ENCODE measurements around the gene PPM1J. TPM values are rescaled to one million over a fixed set of nuclear protein-coding genes. Genes with fewer than 3 reads are reported as not detected.

The PPM1J gene
- total RNA-seq, 1 donor from 2014 or later, result 0.32 TPM

DNA sequence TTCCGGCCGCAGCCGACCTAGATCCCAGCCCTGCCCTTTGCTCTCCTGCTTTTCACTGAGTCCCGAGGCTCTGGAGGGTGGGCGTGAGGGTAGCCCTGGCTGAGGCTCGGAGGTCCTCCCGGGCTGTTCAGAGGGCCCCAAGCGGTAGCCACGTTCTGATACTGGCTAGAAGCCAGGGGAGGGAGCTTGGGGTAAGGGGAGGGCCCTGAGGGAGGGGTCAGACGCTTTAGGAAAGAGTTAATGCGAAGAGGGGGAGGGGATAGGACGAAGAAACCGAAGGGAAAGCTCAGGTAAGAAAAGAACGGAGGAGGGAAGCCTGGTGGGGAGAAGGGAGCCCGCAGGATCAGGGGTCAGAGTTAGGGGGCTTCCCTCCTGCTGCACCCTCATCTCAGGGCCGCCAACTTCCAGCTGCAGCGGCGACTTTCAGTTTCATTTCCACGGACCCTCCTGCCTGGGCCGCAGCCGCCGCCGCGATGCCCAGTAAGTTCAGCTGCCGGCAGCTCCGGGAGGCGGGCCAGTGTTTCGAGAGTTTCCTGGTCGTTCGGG lies 40.6 kb downstream of the PPM1J start, which contains the start of gene MOV10:
TSS of gene MOV10 (plus strand) at position 220 of the 546 bp plus-strand sequence. CDS start at position 474, 254 bp downstream.
- Histone ChIP-seq H3K9me3 (no peaks in the 10 kb centered on the region), H3K27ac (peak within 1 kb of the TSS; percentile 92), H3K36me3 (peaks cover 24% of the 10 kb centered on the region), H3K4me3 (peak within 1 kb of the TSS; percentile 94), H3K27me3 (no peaks in the 10 kb centered on the region), H3K4me1 (peaks cover 19% of the 10 kb centered on the region)
- DNase-seq (peak; percentile 91), ATAC-seq (peak; percentile 81)
- intact Hi-C loops (cut with DNase I), result no loop called here
- TF ChIP-seq, protein P1, sequence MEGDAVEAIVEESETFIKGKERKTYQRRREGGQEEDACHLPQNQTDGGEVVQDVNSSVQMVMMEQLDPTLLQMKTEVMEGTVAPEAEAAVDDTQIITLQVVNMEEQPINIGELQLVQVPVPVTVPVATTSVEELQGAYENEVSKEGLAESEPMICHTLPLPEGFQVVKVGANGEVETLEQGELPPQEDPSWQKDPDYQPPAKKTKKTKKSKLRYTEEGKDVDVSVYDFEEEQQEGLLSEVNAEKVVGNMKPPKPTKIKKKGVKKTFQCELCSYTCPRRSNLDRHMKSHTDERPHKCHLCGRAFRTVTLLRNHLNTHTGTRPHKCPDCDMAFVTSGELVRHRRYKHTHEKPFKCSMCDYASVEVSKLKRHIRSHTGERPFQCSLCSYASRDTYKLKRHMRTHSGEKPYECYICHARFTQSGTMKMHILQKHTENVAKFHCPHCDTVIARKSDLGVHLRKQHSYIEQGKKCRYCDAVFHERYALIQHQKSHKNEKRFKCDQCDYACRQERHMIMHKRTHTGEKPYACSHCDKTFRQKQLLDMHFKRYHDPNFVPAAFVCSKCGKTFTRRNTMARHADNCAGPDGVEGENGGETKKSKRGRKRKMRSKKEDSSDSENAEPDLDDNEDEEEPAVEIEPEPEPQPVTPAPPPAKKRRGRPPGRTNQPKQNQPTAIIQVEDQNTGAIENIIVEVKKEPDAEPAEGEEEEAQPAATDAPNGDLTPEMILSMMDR (IDR thresholded peaks at IDR 0.05), result no peak

DNA sequence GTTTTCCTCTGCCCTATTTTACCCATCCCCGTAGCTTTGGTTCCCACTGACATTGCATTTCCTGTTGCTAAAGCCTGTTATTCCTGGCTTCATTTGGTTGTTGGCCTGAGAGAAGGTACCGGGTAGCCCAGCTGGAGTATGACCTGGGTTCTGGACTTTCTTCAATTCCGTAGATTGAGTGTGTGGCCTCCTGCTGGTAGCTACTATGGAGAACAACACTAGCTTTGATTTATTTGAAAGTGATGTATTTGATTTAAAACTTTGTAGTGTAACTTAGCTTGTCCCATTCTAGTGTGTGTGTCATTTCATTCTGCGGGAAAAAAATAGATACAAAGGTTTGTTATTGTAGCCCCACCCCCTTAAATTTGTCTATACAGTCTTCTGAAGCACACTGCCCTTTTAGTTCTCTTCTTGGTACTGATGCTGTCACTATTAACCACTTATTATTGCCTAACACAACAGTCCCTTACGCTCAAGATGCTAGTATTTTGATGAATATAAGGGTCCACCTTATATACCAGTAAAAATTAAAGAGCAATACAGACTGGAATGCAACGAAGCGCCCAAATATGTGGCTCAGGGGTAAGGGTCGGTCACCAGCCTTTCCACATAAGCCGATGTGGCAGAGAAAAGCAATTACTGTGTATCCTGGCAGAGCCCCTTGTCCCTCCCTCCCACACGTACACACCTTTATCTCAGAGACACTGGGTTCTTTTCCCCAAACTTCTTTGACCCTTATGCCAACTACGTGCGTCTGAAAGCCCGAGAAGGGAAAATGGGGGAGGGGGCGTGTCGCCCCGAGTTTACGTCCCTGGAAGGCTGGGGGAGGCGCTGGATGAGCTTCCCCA lies 41.3 kb downstream of the PPM1J start:
- H3K27me3 ChIP-seq, result no peaks in the 10 kb centered on the region
- H3K27ac ChIP-seq, result peak overlapping the region; percentile 92
- ATAC-seq (peak; percentile 28), DNase-seq (no peak)
- H3K36me3 ChIP-seq, result peaks cover 31% of the 10 kb centered on the region
- peaks cover 19% of the 10 kb centered on the region for H3K4me1 ChIP-seq
- intact Hi-C loops (cut with DNase I), result no loop called here
- peak overlapping the region; percentile 94 for H3K4me3 ChIP-seq
- TF ChIP-seq, protein P1 (IDR thresholded peaks at IDR 0.05), result peak; percentile 47
- no peaks in the 10 kb centered on the region for H3K9me3 ChIP-seq

DNA sequence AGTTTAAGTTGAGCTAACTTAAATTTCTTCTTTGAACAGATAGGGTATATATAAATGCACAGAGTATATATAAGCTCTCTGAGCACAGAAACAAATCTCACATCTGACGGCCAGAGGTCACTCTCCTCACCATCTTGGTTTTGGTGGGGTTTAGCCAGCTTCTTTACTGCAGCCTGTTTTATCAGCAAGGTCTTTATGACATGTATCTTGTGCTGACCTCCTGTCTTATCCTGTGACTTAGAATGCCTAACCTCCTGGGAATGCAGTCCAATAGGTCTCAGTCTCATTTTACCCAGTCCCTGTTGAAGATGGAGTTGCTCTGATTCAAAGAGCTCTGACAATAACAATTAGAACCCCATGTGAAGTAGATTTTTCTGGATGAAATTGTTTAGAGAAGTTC lies 42.3 kb downstream of the PPM1J start:
- Histone ChIP-seq H3K27ac (no peak overlapping the region), H3K4me3 (no peak overlapping the region), H3K4me1 (peaks cover 19% of the 10 kb centered on the region), H3K9me3 (no peaks in the 10 kb centered on the region), H3K36me3 (peaks cover 41% of the 10 kb centered on the region), H3K27me3 (no peaks in the 10 kb centered on the region)
- intact Hi-C loops (cut with DNase I), result no loop called here
- TF ChIP-seq, protein P1 (IDR thresholded peaks at IDR 0.05), result no peak
- ATAC-seq (no peak), DNase-seq (no peak)

DNA sequence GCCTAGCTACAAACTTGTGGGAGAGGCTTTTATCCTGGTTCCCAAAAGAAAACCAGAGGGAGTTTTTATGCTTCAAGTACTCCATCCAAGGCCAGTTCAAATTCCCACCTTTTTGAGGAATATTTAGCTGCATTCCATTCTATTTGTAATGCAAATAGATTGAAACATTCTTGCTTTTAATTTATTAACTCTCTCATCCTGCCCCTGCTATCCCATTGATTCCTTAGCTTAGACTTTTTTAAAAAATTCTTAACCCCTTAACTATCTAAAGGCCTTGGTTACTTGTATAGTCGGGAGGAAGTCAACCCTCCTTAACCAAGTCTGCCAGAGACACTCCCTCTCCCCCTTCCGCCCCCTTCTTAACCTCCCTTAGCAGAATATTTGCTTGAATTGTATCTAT lies 43.1 kb downstream of the PPM1J start:
- no peak for ATAC-seq
- TF ChIP-seq, protein P1 (IDR thresholded peaks at IDR 0.05), result no peak
- Histone ChIP-seq H3K4me3 (no peak overlapping the region), H3K27me3 (no peaks in the 10 kb centered on the region), H3K27ac (no peak overlapping the region), H3K9me3 (no peaks in the 10 kb centered on the region), H3K4me1 (peaks cover 19% of the 10 kb centered on the region), H3K36me3 (peaks cover 49% of the 10 kb centered on the region)
- no peak for DNase-seq
- intact Hi-C loops (cut with DNase I), result no loop called here

DNA sequence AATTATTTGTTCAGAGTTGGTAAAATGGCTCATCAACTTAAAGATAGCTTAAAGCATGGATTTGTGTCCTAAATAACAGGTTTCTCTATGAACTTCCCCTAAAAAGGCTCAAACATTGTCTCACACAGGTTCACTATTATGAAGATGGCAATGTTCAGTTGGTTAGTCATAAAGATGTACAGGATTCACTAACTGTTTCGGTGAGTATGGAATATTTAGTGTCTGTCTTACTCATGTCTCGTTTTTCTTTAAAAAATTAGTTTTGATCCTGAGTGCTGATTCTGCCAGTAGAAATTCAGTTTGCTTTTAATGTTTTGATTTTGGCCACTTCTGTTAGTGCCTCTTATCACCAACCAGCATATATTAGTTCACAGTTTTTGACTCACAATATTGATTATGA lies 48.2 kb downstream of the PPM1J start:
- H3K4me1 ChIP-seq, result no peaks in the 10 kb centered on the region

More for the DNA sequence above, 48.2 kb downstream of the PPM1J start:
- ATAC-seq, result no peak
- Histone ChIP-seq H3K27me3 (no peaks in the 10 kb centered on the region), H3K9me3 (no peaks in the 10 kb centered on the region), H3K4me3 (no peak overlapping the region), H3K36me3 (peaks cover 100% of the 10 kb centered on the region), H3K27ac (no peak overlapping the region)
- intact Hi-C loops (cut with DNase I), result no loop called here
- TF ChIP-seq, protein P1 (IDR thresholded peaks at IDR 0.05), result no peak
- DNase-seq, result no peak

Data from upper lobe of right lung (tissue), 1 donor.